ENCODE results near the gene LRBA. TPM values are rescaled to one million over a fixed set of nuclear protein-coding genes. Genes with fewer than 3 reads are reported as not detected.
A peak's percentile ranks its signal among the peaks of the same experiment; 100 is the strongest.
"Not testable (repeated sequence)": the region's sequence is repeated elsewhere in the genome, so short reads cannot be mapped to it uniquely, and the experiment has no call there.

LRBA gene
- total RNA-seq, 1 donor from 2014 or later, result 63.4 TPM

DNA sequence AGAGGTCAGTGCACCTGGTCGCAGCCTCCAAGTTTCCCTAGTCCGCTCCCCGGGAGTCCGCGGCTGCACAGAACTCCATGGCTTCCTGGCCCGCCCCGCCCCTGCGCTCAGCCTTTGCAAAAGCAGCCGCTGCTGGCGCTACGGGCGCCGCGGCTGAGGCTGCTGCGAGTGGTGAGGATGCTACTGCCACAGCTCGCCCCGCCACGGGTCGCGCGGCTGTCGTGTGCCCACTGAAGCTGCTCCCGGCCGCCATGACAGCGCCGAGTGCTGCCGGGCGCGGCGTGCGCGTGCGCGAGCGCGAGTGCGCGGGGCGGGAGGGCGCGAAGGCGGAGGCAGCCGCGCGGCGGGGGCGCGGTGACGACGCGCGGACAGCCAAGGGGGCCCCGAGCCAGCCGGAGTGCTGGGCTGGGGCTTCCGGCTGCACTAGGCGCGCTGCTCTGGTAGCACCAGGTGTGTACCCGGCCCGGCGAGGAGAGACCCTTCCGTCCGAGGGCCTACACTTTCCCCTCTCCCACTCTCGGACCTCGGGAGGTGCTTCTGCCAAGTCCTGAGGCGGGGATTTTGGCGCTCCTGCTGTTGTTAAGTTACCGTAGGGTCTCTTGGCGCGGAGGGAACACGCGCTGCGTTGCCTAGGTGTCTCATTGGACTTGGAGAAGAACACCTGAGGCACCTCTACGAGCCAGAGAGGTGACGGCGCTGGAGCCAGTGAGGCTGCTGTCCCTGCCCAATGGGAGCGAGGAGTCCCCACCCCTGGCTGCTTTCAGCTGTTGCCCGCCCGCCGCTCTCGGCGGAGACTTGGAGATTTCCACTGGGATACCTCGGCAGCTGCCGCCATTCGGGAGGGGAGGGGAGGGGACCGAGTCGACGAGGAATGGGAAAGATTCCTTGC, 619 bp upstream of the LRBA start:
- DNase-seq (ENCODE audit: low read depth, low spot score), result no peak

DNA sequence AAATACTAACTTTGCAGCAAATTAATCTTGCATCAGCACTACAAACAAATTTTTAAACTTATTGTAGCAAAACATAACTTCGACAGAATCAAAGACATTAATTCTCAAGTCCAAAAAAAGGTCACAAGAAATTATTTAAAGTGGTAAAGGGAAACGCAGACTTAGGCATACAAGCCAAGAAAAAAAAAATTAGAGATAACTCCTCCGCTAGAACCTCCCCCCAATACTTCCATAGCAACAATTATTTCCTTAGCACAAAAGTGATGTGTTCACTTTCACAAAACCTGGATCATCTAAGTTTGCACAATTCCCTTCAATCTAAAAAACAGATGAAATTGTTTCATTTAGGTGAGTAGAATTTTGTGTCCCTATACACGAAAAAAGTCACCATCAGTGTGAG, 1.1 kb downstream of the LRBA start:
- DNase-seq (ENCODE audit: low read depth, low spot score), result no peak

GRCh38 chr4:151013491-151013890, 1.6 kb downstream of the LRBA start:
- DNase-seq (ENCODE audit: low read depth, low spot score), result no peak

- DNase-seq (ENCODE audit: low read depth, low spot score), result no peak
Measured at GRCh38 chr4:151012820-151013219, 2.3 kb downstream of the LRBA start.

GRCh38 chr4:151012376-151012775, 2.7 kb downstream of the LRBA start:
- no peak for DNase-seq (ENCODE audit: low read depth, low spot score)

DNA sequence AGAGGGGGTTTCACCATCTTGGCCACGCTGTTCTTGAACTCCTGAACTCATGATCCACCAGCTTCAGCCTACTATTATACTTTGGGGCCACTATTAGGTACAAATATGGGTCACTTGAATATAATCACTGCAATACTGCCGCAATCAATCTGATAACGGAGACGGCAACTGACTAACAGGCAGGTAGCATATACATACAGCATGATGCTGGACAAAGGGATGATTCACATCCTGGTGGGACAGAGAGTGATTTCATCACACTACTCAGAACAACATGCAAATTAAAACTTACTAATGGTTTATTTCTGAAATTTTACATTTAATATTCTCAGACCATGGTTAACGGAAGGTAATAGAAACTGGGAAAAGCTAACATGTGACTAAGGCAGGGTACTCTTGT, 10.9 kb downstream of the LRBA start:
- peak; percentile 30 for DNase-seq (ENCODE audit: low read depth, low spot score)

DNA sequence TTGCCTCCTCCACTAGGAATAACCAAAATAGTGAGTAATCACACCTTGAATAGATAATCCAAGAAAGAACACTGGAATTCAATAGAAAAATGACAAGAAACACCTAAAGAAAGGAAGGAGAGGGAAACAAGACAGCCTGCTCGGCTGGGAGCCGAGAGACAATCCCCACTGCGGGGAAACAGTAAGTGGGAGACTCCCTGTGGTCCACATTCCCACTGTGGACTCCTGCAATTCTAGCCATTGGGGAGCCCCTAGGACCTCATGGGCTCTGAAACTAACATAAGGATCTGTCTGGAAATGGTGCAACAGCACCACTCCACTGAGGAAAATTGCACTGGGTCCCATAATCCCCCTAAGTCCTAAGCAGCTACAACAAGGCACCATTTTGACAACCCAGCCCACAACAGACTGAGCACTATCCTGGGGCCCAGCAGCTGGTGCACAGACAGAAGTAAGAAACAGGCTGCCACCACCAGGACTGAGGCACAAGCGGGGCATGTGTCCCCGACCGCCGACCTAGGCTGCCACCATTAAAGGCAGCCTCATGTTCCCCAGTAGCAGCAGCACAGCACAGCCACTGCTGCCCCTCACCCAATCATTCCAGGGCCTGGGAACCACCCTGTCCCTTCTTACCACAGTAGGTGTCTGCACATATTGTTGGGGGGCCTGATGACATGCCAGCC, 14.2 kb downstream of the LRBA start:
- DNase-seq (ENCODE audit: low read depth, low spot score), result no peak

GRCh38 chr4:150999086-150999485, 16.0 kb downstream of the LRBA start:
- DNase-seq (ENCODE audit: low read depth, low spot score), result no peak

DNA sequence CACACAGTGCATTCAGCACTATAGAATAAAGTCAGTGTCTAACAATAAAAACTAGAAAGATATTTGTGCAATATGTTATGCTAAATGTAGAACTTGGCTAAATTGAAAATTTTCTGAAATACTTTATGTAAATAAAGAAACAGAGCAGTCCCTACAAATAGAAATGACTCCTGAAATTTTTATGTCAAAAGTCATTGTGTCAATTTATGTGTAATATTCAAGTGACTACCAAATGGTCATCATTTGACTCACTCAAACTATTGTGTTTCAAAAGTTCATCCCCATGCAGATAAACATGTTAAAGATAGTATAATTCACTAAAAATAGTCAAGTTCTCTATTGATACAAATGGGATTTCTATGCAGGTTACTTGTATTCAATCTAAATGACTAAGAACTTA, 17.9 kb downstream of the LRBA start:
- no peak for DNase-seq (ENCODE audit: low read depth, low spot score)

- no peak for DNase-seq (ENCODE audit: low read depth, low spot score)
Measured at GRCh38 chr4:150994721-150995120, 20.4 kb downstream of the LRBA start.

DNA sequence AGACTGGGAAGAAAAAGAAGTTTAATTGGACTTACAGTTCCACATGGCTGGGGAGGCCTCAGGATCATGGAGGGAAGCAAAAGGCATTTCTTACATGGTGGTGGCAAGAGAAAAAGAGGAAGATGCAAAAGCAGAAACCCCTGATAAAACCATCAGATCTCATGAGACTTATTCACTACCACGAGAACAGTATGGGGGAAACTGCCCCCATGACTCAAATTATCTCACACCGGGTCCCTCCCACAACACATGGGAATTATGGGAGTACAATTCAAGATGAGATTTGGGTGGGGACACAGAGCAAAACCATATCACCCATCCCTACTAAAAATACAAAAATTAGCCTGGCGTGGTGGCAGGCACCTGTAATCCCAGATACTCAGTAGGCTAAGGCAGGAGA, 21.5 kb downstream of the LRBA start:
- not testable (repeated sequence) for DNase-seq (ENCODE audit: low read depth, low spot score)

DNA sequence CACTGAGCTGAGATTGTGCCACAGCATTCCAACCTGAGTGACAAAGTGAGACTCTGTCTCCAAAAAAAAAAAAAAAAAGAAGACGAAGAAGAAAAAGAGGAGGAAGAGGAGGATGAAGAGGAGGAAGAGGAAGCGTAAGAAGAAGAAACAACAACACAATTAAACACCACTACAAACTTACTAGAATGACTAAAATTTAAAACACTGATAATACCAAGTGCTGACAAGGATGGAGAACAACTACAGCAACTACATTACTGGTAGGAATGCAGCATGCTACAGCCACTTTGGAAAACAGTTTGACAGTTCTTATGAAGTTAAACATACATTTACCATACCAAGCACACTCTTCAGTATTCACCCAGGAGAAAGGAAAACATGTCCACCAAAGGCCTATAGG, 24.1 kb downstream of the LRBA start:
- no peak for DNase-seq (ENCODE audit: low read depth, low spot score)

GRCh38 chr4:150990250-150990649, 24.8 kb downstream of the LRBA start:
- no peak for DNase-seq (ENCODE audit: low read depth, low spot score)

DNA sequence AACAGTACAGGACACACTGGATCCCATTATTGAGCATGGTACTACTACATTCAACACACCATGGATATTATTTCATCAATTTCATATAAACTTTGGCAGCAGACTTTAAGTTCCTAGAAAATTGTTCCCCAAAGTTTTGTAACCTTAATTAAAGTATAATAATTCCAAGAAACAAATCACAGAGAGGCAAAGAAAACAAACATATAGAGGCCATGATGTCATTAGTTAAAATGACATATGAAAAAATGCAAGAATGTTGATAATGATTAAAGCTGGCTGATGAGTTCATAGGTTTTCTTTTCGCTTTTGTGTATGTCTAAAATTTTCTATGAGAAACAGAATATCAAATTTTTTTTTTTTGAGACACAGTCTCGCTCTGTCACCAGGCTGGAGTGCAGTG, 26.8 kb downstream of the LRBA start:
- no peak for DNase-seq (ENCODE audit: low read depth, low spot score)

- DNase-seq (ENCODE audit: low read depth, low spot score), result no peak
Measured at GRCh38 chr4:150987204-150987603, 27.9 kb downstream of the LRBA start.

GRCh38 chr4:150986085-150986484, 29.0 kb downstream of the LRBA start:
- no peak for DNase-seq (ENCODE audit: low read depth, low spot score)

GRCh38 chr4:150983851-150984250, 31.2 kb downstream of the LRBA start:
- no peak for DNase-seq (ENCODE audit: low read depth, low spot score)

DNA sequence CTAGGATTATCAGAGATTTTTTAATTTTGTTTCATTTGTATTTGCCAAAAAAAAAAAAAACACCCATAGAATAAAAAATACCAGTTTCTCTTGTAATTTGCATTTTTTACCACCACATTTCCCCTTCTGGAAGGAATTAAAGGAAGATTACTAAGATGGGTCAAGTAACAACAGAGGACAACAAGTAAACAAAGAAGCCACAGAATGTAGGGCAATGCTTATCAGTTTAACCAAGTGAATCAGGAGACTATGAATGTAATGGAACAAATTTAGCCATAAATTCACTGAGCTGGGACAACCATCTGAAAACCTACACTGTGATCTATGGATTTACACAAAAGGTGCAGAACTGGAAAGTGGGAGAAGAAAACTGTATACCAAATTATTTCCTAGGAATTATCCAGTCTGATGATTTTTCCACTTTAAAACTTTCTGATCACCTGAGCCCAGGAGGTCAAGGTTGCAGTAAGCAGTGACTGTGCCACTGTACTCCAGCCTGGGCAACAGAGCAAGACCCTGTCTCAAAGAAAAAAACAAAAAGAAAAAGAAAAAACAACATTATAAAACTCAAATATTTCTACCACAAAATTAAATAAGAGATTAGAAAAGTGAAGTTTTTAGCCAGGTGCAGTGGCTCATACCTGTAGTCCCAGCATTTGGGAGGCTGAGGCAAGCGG, 32.4 kb downstream of the LRBA start:
- DNase-seq (ENCODE audit: low read depth, low spot score), result no peak

DNA sequence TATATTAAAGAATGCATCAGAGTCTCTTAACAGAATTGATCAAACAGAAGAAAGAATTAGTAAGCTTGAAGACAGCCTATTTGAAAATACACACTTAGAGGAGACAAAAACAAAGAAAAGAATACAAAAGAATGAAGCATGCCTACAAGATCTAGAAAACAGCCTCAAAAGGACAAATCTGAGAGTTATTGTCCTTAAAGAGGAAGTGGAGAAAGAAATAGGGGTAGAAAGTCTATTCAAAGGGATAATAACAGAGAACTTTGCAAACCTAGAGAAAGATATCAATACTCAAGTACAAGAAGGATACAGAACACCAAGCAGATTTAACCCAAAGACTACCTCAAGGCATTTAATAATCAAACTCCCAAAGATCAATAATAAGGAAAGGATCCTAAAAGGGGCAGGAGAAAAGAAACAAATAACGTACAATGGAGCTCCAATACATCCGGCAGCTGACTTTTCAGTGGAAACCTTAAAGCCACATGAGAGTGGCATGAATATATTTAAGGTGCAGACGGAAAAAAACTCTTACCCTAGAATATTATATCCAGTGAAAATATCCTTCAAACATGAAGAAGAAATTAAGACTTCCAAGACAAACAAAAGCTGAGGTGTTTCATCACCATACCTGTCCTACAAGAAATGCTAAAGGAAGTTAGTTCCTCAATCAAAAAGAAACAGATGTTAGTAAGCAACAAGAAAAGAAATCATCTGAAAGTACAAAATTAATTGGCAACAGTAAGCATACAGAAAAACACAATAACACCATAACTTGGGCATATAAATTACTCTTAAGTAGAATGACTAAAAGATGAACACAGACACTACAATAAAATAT, 36.1 kb downstream of the LRBA start:
- no peak for DNase-seq (ENCODE audit: low read depth, low spot score)

GRCh38 chr4:150976478-150977118, 38.5 kb downstream of the LRBA start:
- no peak for DNase-seq (ENCODE audit: low read depth, low spot score)

DNA sequence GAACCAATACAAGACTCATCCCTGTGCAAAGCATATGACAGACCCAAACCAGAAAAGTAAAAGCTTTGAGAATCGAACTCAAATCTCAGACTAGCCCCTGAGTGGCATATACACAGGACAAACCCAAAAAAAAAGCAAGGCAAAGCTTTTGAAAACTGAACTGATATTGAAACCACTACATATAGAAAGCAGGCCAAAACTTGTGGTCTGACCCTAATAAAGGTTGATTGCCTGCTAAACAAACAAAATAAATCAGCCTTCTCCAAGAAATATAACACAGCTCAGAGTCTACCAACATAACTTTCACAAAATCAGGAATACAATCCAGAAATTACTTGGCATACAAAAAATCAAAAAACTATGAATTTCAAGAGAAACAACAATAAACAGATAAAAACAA, 40.3 kb downstream of the LRBA start:
- no peak for DNase-seq (ENCODE audit: low read depth, low spot score)

Data from pulmonary artery endothelial cell (primary cell).